K562 (cell line): Measurements from ENCODE around the gene WASF2. TPM values are rescaled to one million over a fixed set of nuclear protein-coding genes. Genes with fewer than 3 reads are reported as not detected.

Experiments
- ARID1B ChIP-seq: fragments of 450-650 bp; IDR thresholded peaks from 2 replicates; pipeline ENCODE4 v1.6.1; 2016; ENCODE audit warnings: antibody characterized with exemption, mild to moderate bottlenecking, inconsistent platforms
- CBX3 ChIP-seq, 2 experiments: IDR thresholded peaks; 1 replicate in 1 of 2; 2 replicates in 1 of 2; pipeline ENCODE4 v1.6.1; 2012; ENCODE audit warnings: inconsistent platforms in 2 of 2, low read length in 2 of 2, borderline replicate concordance in 1 of 2, control low read depth in 1 of 2
- DDX20 ChIP-seq: fragments of 450-650 bp; IDR thresholded peaks from 2 replicates; pipeline ENCODE4 v1.6.1; 2016; ENCODE audit warnings: missing genetic modification characterization, low read depth, mild to moderate bottlenecking, missing compliant biosample characterization, moderate library complexity
- HDAC1 ChIP-seq, 2 experiments: fragments of 450-650 bp; IDR thresholded peaks; 2 replicates each; pipeline ENCODE4 v1.6.1; 2016 to 2017; ENCODE audit warnings: inconsistent platforms in 1 of 2, mild to moderate bottlenecking in 1 of 2, moderate library complexity in 1 of 2
- HNRNPLL ChIP-seq: fragments of 200-400 bp; formaldehyde crosslinking; IDR thresholded peaks from 2 replicates; pipeline ENCODE4 v1.6.1; 2017; ENCODE audit warnings: low read length, low read depth, mild to moderate bottlenecking; ENCODE audit not compliant: poor library complexity, severe bottlenecking
- PHF21A ChIP-seq: fragments of 450-650 bp; IDR thresholded peaks from 2 replicates; pipeline ENCODE4 v1.6.1; 2017; ENCODE audit warnings: low read depth, borderline replicate concordance
- THRAP3 ChIP-seq: fragments of 450-650 bp; IDR thresholded peaks from 2 replicates; pipeline ENCODE4 v1.6.1; 2016; ENCODE audit warnings: mild to moderate bottlenecking, inconsistent platforms, borderline replicate concordance
- ZFP30 ChIP-seq: fragments of 250-450 bp; sonication (Bioruptor Pico); IDR thresholded peaks from 2 replicates; pipeline ENCODE4 v1.8.0; 2022; ENCODE audit warnings: moderate library complexity, mild to moderate bottlenecking, inconsistent platforms, borderline replicate concordance
- ZNF124 ChIP-seq: sonication (generic); formaldehyde crosslinking; IDR thresholded peaks from 2 replicates; pipeline ENCODE4 v1.8.1; 2022; ENCODE audit warnings: missing genetic modification reagents
- polyA plus RNA-seq, 8 experiments: library from polyadenylated mRNA; depleted of rRNA in 4 of 8; stranded (reverse) in 5 of 8; unstranded in 3 of 8; fragments of >200 nt; fragmentation: Nextera tagmentation in 2 of 8; fragmentation: Illumina TruSeq in 1 of 8; extraction: Ambion mirVana in 2 of 8; extraction: Trizol in 1 of 8; gene quantifications; 2 replicates each; pipeline versions ENCODE4 v1.2.1 to v1.2.3, GENCODE V29; 2011 to 2014; ENCODE audit warnings: inconsistent platforms in 1 of 8, missing spikeins in 1 of 8
- total RNA-seq, 7 experiments: library from RNA; depleted of rRNA in 6 of 7; stranded (reverse); fragments of >200 nt in 6 of 7; fragmentation: Illumina TruSeq in 2 of 7; extraction: Trizol in 2 of 7; gene quantifications; 2 replicates each; pipeline versions ENCODE4 v1.2.1 to v1.2.3, GENCODE V29; 2011 to 2021; ENCODE audit warnings: low replicate concordance in 1 of 7
- TF ChIP-seq, protein P1 (sequence below): sonication (generic); formaldehyde crosslinking; IDR thresholded peaks from 2 replicates; pipeline ENCODE4 v1.8.1; 2023; ENCODE audit warnings: mild to moderate bottlenecking, missing genetic modification reagents, moderate library complexity
- TF ChIP-seq, protein P2 (sequence below), 2 experiments: fragments of 450-650 bp; IDR thresholded peaks; 2 replicates each; pipeline ENCODE4 v1.6.1; 2018; ENCODE audit warnings: mild to moderate bottlenecking in 2 of 2, low read depth in 1 of 2; ENCODE audit not compliant: partially characterized antibody in 2 of 2
- TF ChIP-seq, protein P3 (sequence below), 2 experiments: fragments of 150-350 bp in 1 of 2; IDR thresholded peaks; 2 replicates each; pipeline ENCODE4 v1.6.1; 2012 to 2016; ENCODE audit warnings: low read depth in 2 of 2, low read length in 2 of 2, mild to moderate bottlenecking in 1 of 2, moderate library complexity in 1 of 2
- TF ChIP-seq, protein P4 (sequence below): fragments of 450-650 bp; IDR thresholded peaks from 2 replicates; pipeline ENCODE4 v1.6.1; 2018; ENCODE audit not compliant: partially characterized antibody

Gene WASF2
- total and polyA plus RNA-seq, 9 of the 15 experiments (the other 6 are each of a cell fraction or from before 2014, with no cell fraction given): 8.2 to 163 (median 31.2) TPM

DNA sequence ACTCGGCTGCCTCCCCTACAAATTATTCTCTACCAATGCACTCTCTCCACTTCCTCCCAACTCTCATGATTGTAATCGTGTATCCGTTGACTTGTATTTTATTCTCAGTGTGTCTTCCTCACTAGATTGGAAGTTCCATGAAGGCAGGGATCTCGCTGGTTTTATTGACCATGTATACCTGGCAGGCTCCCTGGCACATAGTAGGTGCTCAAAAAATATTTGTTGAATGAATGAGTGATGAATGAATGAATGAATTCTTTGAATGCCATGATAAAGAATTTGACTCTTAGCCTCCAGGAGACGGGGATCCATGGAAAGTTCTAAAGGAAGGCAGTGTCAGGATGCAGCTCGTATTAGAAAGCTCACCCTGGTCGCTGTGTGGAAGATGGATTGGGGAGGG, 28.8 kb upstream of the WASF2 start (continued):
- TF ChIP-seq THRAP3 (no peak), HNRNPLL (no peak), ZNF124 (CRISPR knock-in tag) (no peak), DDX20 (tag) (no peak), PHF21A (no peak), ARID1B (no peak), HDAC1 (IDR thresholded peaks at IDR 0.05) (no peak), ZFP30 (CRISPR knock-in tag) (no peak), CBX3 (IDR thresholded peaks at IDR 0.05; ENCODE audit: borderline replicate concordance in 1 of 2, low read length in 2 of 2) (peak in 1 of 2 experiments; percentile 81; a peak in 1 of 3 replicates)
- TF ChIP-seq, protein P1, sequence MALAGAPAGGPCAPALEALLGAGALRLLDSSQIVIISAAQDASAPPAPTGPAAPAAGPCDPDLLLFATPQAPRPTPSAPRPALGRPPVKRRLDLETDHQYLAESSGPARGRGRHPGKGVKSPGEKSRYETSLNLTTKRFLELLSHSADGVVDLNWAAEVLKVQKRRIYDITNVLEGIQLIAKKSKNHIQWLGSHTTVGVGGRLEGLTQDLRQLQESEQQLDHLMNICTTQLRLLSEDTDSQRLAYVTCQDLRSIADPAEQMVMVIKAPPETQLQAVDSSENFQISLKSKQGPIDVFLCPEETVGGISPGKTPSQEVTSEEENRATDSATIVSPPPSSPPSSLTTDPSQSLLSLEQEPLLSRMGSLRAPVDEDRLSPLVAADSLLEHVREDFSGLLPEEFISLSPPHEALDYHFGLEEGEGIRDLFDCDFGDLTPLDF (CRISPR knock-in tag): no peak
- TF ChIP-seq, protein P2, sequence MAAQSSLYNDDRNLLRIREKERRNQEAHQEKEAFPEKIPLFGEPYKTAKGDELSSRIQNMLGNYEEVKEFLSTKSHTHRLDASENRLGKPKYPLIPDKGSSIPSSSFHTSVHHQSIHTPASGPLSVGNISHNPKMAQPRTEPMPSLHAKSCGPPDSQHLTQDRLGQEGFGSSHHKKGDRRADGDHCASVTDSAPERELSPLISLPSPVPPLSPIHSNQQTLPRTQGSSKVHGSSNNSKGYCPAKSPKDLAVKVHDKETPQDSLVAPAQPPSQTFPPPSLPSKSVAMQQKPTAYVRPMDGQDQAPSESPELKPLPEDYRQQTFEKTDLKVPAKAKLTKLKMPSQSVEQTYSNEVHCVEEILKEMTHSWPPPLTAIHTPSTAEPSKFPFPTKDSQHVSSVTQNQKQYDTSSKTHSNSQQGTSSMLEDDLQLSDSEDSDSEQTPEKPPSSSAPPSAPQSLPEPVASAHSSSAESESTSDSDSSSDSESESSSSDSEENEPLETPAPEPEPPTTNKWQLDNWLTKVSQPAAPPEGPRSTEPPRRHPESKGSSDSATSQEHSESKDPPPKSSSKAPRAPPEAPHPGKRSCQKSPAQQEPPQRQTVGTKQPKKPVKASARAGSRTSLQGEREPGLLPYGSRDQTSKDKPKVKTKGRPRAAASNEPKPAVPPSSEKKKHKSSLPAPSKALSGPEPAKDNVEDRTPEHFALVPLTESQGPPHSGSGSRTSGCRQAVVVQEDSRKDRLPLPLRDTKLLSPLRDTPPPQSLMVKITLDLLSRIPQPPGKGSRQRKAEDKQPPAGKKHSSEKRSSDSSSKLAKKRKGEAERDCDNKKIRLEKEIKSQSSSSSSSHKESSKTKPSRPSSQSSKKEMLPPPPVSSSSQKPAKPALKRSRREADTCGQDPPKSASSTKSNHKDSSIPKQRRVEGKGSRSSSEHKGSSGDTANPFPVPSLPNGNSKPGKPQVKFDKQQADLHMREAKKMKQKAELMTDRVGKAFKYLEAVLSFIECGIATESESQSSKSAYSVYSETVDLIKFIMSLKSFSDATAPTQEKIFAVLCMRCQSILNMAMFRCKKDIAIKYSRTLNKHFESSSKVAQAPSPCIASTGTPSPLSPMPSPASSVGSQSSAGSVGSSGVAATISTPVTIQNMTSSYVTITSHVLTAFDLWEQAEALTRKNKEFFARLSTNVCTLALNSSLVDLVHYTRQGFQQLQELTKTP (IDR thresholded peaks at IDR 0.05; ENCODE audit: low read depth in 1 of 2, partially characterized antibody in 2 of 2): no peak
- TF ChIP-seq, protein P3, sequence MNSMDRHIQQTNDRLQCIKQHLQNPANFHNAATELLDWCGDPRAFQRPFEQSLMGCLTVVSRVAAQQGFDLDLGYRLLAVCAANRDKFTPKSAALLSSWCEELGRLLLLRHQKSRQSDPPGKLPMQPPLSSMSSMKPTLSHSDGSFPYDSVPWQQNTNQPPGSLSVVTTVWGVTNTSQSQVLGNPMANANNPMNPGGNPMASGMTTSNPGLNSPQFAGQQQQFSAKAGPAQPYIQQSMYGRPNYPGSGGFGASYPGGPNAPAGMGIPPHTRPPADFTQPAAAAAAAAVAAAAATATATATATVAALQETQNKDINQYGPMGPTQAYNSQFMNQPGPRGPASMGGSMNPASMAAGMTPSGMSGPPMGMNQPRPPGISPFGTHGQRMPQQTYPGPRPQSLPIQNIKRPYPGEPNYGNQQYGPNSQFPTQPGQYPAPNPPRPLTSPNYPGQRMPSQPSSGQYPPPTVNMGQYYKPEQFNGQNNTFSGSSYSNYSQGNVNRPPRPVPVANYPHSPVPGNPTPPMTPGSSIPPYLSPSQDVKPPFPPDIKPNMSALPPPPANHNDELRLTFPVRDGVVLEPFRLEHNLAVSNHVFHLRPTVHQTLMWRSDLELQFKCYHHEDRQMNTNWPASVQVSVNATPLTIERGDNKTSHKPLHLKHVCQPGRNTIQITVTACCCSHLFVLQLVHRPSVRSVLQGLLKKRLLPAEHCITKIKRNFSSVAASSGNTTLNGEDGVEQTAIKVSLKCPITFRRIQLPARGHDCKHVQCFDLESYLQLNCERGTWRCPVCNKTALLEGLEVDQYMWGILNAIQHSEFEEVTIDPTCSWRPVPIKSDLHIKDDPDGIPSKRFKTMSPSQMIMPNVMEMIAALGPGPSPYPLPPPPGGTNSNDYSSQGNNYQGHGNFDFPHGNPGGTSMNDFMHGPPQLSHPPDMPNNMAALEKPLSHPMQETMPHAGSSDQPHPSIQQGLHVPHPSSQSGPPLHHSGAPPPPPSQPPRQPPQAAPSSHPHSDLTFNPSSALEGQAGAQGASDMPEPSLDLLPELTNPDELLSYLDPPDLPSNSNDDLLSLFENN (IDR thresholded peaks at IDR 0.05; ENCODE audit: low read depth in 2 of 2, low read length in 2 of 2): no peak
- TF ChIP-seq, protein P4, sequence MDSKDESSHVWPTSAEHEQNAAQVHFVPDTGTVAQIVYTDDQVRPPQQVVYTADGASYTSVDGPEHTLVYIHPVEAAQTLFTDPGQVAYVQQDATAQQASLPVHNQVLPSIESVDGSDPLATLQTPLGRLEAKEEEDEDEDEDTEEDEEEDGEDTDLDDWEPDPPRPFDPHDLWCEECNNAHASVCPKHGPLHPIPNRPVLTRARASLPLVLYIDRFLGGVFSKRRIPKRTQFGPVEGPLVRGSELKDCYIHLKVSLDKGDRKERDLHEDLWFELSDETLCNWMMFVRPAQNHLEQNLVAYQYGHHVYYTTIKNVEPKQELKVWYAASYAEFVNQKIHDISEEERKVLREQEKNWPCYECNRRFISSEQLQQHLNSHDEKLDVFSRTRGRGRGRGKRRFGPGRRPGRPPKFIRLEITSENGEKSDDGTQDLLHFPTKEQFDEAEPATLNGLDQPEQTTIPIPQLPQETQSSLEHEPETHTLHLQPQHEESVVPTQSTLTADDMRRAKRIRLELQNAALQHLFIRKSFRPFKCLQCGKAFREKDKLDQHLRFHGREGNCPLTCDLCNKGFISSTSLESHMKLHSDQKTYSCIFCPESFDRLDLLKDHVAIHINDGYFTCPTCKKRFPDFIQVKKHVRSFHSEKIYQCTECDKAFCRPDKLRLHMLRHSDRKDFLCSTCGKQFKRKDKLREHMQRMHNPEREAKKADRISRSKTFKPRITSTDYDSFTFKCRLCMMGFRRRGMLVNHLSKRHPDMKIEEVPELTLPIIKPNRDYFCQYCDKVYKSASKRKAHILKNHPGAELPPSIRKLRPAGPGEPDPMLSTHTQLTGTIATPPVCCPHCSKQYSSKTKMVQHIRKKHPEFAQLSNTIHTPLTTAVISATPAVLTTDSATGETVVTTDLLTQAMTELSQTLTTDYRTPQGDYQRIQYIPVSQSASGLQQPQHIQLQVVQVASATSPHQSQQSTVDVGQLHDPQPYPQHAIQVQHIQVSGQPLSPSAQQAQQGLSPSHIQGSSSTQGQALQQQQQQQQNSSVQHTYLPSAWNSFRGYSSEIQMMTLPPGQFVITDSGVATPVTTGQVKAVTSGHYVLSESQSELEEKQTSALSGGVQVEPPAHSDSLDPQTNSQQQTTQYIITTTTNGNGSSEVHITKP: peak; percentile 3
